HL-60 (cell line): Measurements from ENCODE around the gene DIP2C.

ENCODE experiments used
- DNase-seq, 2 experiments: peaks; one replicate each; pipeline ENCODE4 v3.0.0-alpha.2; 2010 to 2020; ENCODE audit warnings: low read depth in 1 of 2, low spot score in 1 of 2
- H3K27ac ChIP-seq: fragments of 250-450 bp; sonication (Bioruptor Pico); replicated peaks from 2 replicates; pipeline ENCODE4 v1.5.1; 2020; ENCODE audit warnings: mild to moderate bottlenecking, moderate library complexity
- H3K27me3 ChIP-seq: fragments of 250-450 bp; sonication (Bioruptor Pico); 2 replicates; pipeline ENCODE4 v1.5.1; 2021; ENCODE audit warnings: mild to moderate bottlenecking, moderate library complexity; ENCODE audit not compliant: insufficient read depth, poor library complexity, severe bottlenecking
- H3K4me3 ChIP-seq: replicated peaks from 2 replicates; pipeline ENCODE4 v1.5.1; 2011; ENCODE audit warnings: mild to moderate bottlenecking, control low read depth, low read length; ENCODE audit not compliant: insufficient read depth
- GABPA ChIP-seq: IDR thresholded peaks from 2 replicates; pipeline ENCODE4 v1.6.1; 2012; ENCODE audit warnings: low read depth
- POLR2AphosphoS5 ChIP-seq: IDR thresholded peaks from 2 replicates; pipeline ENCODE4 v1.6.1; 2012; ENCODE audit warnings: low read depth
- SPI1 ChIP-seq: IDR thresholded peaks from 2 replicates; pipeline ENCODE4 v1.6.1; 2012; ENCODE audit warnings: low read depth, mild to moderate bottlenecking, borderline replicate concordance
- TF ChIP-seq, protein P1 (sequence below): IDR thresholded peaks from 2 replicates; pipeline ENCODE4 v1.6.1; 2012; ENCODE audit warnings: low read depth; ENCODE audit not compliant: insufficient replicate concordance
- TF ChIP-seq, protein P2 (sequence below): IDR thresholded peaks from one replicate; pipeline ENCODE4 v1.5.1; 2011; ENCODE audit warnings: low read length, control low read depth, inconsistent platforms; ENCODE audit not compliant: insufficient read depth

The DIP2C gene

DNA sequence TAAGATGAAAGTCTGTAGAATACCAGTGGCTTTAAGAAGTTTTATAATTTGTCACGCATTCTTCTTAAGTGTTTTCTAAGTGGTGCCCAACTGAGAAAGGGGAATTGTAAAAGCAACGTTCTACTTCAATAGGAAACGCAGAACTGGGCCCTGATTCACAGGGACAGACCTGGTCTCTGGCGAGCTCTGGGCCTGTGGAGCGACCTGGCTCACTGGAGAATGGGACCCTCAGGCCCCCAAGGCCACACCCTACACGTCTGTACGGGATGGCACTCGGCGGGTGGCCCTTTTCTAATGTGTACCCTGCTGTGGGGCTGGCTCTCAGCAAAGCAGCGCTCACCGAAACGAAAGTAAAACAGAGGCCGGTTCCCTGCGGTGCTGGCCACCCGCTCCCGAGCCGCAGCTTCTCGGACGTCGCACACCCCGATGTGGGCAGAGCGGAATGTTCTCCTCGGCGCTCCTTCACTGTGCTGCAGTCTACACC, 205.0 kb downstream of the DIP2C start:
- no peaks in the 10 kb centered on the region for H3K27me3 ChIP-seq
- H3K27ac ChIP-seq: no peak overlapping the region
- TF ChIP-seq, protein P1, sequence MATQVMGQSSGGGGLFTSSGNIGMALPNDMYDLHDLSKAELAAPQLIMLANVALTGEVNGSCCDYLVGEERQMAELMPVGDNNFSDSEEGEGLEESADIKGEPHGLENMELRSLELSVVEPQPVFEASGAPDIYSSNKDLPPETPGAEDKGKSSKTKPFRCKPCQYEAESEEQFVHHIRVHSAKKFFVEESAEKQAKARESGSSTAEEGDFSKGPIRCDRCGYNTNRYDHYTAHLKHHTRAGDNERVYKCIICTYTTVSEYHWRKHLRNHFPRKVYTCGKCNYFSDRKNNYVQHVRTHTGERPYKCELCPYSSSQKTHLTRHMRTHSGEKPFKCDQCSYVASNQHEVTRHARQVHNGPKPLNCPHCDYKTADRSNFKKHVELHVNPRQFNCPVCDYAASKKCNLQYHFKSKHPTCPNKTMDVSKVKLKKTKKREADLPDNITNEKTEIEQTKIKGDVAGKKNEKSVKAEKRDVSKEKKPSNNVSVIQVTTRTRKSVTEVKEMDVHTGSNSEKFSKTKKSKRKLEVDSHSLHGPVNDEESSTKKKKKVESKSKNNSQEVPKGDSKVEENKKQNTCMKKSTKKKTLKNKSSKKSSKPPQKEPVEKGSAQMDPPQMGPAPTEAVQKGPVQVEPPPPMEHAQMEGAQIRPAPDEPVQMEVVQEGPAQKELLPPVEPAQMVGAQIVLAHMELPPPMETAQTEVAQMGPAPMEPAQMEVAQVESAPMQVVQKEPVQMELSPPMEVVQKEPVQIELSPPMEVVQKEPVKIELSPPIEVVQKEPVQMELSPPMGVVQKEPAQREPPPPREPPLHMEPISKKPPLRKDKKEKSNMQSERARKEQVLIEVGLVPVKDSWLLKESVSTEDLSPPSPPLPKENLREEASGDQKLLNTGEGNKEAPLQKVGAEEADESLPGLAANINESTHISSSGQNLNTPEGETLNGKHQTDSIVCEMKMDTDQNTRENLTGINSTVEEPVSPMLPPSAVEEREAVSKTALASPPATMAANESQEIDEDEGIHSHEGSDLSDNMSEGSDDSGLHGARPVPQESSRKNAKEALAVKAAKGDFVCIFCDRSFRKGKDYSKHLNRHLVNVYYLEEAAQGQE: no peak
- TF ChIP-seq, protein P2, sequence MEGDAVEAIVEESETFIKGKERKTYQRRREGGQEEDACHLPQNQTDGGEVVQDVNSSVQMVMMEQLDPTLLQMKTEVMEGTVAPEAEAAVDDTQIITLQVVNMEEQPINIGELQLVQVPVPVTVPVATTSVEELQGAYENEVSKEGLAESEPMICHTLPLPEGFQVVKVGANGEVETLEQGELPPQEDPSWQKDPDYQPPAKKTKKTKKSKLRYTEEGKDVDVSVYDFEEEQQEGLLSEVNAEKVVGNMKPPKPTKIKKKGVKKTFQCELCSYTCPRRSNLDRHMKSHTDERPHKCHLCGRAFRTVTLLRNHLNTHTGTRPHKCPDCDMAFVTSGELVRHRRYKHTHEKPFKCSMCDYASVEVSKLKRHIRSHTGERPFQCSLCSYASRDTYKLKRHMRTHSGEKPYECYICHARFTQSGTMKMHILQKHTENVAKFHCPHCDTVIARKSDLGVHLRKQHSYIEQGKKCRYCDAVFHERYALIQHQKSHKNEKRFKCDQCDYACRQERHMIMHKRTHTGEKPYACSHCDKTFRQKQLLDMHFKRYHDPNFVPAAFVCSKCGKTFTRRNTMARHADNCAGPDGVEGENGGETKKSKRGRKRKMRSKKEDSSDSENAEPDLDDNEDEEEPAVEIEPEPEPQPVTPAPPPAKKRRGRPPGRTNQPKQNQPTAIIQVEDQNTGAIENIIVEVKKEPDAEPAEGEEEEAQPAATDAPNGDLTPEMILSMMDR: no peak
- TF ChIP-seq SPI1: no peak
- TF ChIP-seq GABPA: no peak
- TF ChIP-seq POLR2AphosphoS5: no peak
- DNase-seq: no peak
- H3K4me3 ChIP-seq: peak overlapping the region; percentile 46

DNA sequence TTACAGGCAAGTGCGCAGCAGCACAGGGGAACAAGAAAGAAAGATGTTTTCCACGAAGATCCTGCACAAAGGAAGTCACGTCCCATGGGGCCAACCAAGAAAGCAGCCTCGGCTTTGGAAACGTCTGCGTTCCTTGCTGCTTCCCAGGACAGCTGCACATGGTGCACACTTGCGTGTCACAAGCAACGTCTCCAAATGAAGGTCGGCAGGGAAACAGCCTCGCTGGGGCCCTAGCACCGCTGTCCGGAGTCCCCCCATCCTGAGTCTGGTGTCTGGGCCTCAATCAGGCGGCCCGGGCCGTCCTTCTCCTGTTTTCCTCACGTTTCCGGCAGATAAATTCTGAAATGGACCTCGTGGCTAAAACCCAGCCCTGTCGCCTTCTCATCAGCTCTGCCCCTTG, 206.2 kb downstream of the DIP2C start:
- TF ChIP-seq, protein P1: no peak
- TF ChIP-seq POLR2AphosphoS5: no peak
- Histone ChIP-seq H3K27me3 (no peaks in the 10 kb centered on the region), H3K27ac (no peak overlapping the region), H3K4me3 (no peak overlapping the region)
- no peak for DNase-seq

DNA sequence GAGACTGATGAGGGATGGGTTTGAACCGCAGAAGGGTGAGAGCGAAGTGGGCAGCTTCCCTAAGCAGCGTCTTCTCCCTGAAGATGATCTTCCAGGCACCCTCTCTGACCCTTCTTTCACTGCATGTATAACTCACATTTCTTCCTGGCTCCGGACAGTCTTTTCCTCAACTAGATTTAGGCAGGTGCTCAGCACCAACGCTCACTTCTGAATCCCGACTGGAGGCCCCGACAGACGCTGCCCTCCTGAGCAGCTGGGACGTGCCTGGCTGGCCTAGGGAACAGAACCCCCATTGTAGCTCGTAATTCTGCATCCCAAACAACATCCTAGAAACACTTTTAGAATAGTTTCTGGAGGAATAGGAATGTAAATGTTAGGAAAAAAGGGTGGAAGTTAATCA, 206.6 kb downstream of the DIP2C start:
- DNase-seq: no peak
- no peak overlapping the region for H3K27ac ChIP-seq
- TF ChIP-seq, protein P1: no peak
- no peak for TF ChIP-seq SPI1
- TF ChIP-seq POLR2AphosphoS5: no peak
- TF ChIP-seq, protein P2: no peak
- TF ChIP-seq GABPA: no peak
- no peak overlapping the region for H3K4me3 ChIP-seq
- no peaks in the 10 kb centered on the region for H3K27me3 ChIP-seq

DNA sequence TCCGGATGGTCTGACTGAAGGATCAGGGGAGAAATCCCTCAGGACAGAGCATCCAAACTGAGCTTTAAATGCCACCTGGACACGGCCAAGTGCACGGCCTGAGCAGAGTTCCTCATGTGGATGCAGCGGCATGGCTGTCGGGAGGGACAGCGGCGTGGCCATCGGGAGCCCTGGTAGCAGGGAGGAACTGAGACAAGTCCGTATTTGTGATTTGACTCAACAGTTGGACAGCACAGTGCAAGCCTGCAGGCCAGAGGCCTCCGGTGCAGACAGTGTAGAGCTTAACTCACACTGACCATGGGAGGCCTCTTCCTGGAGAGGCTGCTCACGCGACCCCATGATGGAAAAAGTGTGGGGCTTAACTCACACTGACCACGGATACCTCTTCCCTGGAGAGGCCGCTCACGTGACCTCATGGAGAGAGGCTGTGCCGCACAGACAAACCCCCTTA, 207.4 kb downstream of the DIP2C start:
- Histone ChIP-seq H3K27ac (no peak overlapping the region), H3K27me3 (no peaks in the 10 kb centered on the region), H3K4me3 (no peak overlapping the region)
- no peak for TF ChIP-seq POLR2AphosphoS5
- TF ChIP-seq, protein P1: no peak
- TF ChIP-seq, protein P2: no peak
- TF ChIP-seq SPI1: no peak
- no peak for TF ChIP-seq GABPA
- no peak for DNase-seq
